ENCODE measurements around the gene DGAT2L6.
"Not testable (repeated sequence)": the region's sequence is repeated elsewhere in the genome, so short reads cannot be mapped to it uniquely, and the experiment has no call there.

DGAT2L6 gene

GRCh38 chrX:70201732-70202131 is 24.4 kb downstream of the DGAT2L6 start:
- no peak for DNase-seq

- no peak for DNase-seq
Observed at GRCh38 chrX:70208479-70208878, 31.2 kb downstream of the DGAT2L6 start.

DNA sequence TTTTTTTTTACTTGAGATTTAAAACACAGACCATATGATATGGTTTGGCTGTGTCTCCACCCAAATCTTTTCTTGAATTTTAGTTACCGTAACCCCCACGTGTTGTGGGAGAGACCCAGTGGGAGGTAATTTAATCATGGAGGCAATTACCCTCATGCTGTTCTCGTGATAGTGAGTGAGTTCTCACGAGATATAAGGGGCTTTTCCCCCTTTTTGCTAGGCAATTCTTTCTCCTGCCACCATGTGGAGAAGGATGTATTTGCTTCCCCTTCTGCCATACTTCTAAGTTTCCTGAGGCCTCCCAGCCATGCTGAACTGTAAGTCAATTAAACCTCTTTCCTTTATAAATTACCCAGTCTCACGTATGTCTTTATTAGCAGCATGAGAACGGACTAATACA is 32.3 kb downstream of the DGAT2L6 start:
- DNase-seq: not testable (repeated sequence)

DNA sequence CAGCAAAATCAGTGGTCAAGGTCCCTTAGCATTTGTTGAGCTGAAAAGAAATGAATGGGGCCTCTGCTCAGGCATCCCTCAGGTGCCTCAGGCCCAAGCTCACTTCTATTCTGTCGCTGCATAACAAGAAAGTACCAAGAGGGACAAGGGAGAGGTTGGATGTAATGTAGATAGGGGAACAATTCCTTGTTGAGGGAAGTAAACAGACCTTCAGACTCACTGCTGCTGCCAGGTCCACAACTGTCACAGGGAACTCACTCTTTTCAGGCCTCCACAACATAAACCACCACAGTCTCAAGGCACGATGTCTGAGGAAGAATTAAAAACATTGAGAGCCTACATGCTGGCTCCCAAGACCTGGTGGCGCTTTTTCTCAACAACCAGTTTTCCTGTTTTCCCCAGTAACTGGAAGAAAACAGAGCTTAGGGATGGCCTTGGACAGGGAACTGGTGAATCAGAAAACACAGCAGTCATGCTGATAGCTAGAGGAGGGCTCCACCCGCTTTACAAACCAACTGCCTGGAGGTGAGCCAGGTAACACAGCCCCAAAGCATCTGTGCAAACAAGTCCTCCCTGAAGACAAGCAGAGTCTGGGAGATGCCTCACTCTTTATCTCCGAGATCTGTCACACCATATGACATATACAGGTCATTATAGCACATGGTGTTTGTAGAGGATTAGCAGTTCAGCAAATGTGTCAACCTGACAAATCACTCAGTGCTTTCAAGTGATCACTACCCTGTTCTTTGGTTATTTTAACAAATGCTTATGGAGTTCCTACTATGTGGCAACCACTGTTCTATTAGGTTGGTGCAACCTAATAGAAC is 42.9 kb downstream of the DGAT2L6 start:
- DNase-seq: peak; percentile 79

- DNase-seq: no peak
Observed at GRCh38 chrX:70226048-70226447, 48.8 kb downstream of the DGAT2L6 start.

GRCh38 chrX:70226687-70227086 is 49.4 kb downstream of the DGAT2L6 start:
- no peak for DNase-seq

GRCh38 chrX:70231666-70232065 is 54.4 kb downstream of the DGAT2L6 start:
- DNase-seq: peak; percentile 37

GRCh38 chrX:70234355-70234754 is 57.1 kb downstream of the DGAT2L6 start, which contains the start of gene AWAT1:
AWAT1 (plus strand) TSS chrX:70234655; CDS start chrX:70234696, 41 bp downstream.
- DNase-seq: no peak

DNA sequence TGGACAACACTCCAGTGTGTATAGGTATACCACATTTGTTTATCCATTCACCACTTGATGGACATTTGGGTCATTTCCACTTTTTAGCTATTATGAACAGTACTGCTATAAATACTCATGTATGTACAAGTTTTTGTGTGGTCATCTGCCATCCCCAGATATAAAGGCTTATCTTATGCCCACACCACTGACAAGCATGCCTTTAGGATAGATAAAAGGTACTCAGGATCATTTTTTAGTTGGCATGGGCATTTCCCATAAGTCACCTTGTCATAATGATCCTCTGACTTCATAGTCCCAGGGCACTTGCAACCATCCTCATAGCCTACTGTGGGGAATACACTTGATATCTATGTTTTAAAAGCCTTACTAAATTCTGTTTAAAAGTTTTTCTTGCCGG is 63.5 kb downstream of the DGAT2L6 start:
- DNase-seq: peak; percentile 55

- no peak for DNase-seq
Observed at GRCh38 chrX:70241501-70241900, 64.2 kb downstream of the DGAT2L6 start.

- not testable (repeated sequence) for DNase-seq
Observed at GRCh38 chrX:70243601-70244000, 66.3 kb downstream of the DGAT2L6 start.

DNA sequence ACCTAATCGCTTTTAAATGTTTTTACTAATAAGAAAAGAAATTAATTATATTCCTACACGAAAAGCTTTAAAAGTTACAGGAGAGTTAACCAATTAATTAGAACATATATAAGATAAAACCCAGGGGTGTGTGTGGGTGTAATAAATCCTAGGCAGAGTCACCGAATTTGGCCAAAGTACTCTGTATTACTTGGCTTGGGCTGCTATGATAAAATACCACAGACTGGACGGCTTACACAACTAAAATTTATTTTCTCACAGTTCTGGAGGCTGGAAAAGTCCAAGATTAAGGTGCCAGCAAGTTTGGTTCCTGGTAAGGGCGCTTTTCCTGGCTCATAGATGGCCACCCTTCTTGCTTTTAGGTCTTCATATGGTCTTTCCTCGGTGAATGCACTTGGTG is 67.6 kb downstream of the DGAT2L6 start:
- no peak for DNase-seq

GRCh38 chrX:70247252-70247651 is 70.0 kb downstream of the DGAT2L6 start:
- no peak for DNase-seq

DNA sequence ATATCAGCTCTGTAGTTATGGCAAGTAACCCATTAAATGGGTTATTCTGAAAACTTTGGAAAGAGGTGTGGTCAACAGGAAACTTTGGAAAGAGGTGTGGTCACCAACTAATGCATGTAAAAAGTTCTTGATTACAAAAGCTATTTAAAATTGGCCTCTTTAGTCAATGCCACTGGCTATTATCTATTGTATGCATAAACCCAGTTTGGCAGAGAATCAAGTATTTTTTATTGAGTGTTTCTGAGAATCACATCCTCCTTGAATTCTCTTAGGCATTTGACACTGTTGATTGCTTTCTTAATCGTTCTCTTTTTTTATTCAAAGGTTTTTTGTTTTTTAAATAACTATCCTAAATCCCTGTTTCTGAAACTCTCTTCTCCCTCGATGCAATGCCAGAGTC is 75.2 kb downstream of the DGAT2L6 start:
- DNase-seq: peak; percentile 81

DNA sequence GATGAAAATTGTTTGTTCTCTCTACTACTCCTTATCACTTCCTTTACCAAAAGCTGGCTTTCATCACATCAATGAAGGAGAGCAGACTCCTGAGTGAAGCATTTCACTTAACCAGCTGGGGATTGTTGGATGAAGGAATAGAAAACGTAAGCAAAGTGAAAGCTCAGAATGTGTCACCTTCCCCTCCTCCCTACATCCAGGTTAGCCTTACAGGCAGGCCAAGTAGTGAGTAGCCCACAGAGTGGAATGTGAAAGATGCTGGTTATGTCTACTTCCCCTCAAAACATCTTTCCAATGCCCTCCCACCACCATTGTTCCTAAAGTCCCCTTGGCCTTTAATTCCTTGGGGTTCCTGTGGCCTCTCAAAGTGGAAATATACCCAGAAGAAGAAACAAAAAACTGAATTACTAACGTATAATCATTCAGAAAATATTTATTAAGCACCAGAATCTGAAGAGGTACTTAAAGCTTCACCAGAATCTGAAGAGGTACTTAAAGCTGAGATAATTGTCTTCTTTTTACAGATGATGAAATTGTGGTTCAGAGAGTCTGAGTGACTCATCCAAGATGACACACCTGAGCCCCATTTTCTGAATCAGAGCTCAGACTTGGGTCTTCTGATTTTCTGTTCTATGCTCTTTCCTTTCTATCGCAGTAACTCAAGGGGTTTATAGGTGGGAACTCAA is 76.2 kb downstream of the DGAT2L6 start:
- DNase-seq: no peak

DNA sequence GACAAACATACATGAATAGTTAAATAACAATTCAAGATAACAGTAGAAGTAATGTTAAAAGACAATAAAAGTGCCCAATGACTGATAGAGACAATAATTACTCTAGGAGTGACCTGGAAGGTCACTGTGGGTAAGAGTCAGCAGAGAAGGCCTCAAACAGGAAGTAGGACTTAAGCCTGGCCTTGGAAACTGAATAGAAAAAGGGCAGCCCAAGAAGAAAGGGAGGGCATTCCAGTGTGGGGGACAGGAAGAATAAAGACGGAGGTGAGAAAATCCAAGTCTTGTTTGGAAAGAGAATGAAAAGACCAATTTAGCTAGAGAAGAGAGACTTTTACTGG is 76.7 kb downstream of the DGAT2L6 start:
- no peak for DNase-seq

GRCh38 chrX:70254909-70255308 is 77.6 kb downstream of the DGAT2L6 start:
- DNase-seq: no peak
